ENCODE measurements around the gene CPNE5. TPM values are rescaled to one million over a fixed set of nuclear protein-coding genes. Genes with fewer than 3 reads are reported as not detected.

CPNE5 gene
- total and polyA plus RNA-seq, 2 of the 4 experiments (the other 2 are of a cell fraction): 0.07 TPM; not detected in 1

DNA sequence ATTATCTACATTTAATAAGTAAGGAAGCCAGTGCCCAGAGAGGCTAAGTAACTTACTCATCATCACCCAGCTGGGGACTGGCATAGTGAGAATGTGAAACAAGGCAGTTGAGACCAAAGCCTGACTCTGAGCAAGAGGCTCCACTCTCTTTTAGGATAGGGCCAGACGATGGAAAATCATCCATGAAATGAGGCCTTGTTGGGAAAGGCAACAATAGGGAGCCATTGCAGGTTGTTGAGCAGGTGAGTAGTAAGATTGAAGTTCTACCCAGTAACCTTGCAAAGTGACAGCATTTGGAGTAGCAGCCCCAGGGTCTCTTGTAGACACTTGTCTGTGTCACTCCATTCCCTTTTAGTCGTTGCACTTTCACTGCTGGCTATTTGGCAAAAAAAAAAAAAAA, 2.5 kb upstream of the CPNE5 start:
- Histone ChIP-seq H4K91ac (ENCODE audit: insufficient read depth, low read depth, low read length) (no peak overlapping the region), H4K20me1 (ENCODE audit: insufficient read depth, low read length) (no peaks in the 10 kb centered on the region), H4K8ac (ENCODE audit: low read depth in 2 of 2, low read length in 2 of 2) (no peak overlapping the region), H3K18ac (ENCODE audit: low read depth, low read length) (no peak overlapping the region), H3K4me2 (ENCODE audit: low read depth, low read length) (no peak overlapping the region), H2BK5ac (ENCODE audit: low read depth, low read length, poor library complexity, severe bottlenecking) (no peak overlapping the region), H3K9ac (ENCODE audit: low read depth, low read length) (no peak overlapping the region), H3K79me1 (ENCODE audit: low read depth in 1 of 2, low read length in 2 of 2) (no peaks in the 10 kb centered on the region), H3K14ac (replicated peaks; ENCODE audit: low read depth, low read length) (no peak overlapping the region), H2BK120ac (ENCODE audit: low read depth, low read length) (no peak overlapping the region), H3K27me3 (ENCODE audit: control insufficient read depth, insufficient read depth, low read length) (peaks cover 44% of the 10 kb centered on the region), H2AK9ac (replicated peaks; ENCODE audit: low read depth, low read length, poor library complexity) (no peak overlapping the region), H3K4ac (ENCODE audit: low read depth, low read length) (no peak overlapping the region), H3K56ac (ENCODE audit: extremely low read depth, insufficient read depth, low read length) (no peak overlapping the region), H3K36me3 (ENCODE audit: control insufficient read depth, insufficient read depth, low read length) (no peaks in the 10 kb centered on the region), H3K9me3 (ENCODE audit: control insufficient read depth, insufficient read depth, low read length) (no peaks in the 10 kb centered on the region), H3K4me1 (ENCODE audit: control insufficient read depth, insufficient read depth, low read length) (peaks cover 8% of the 10 kb centered on the region; the same call in 1 of the 2 replicates), H3K23ac (ENCODE audit: low read depth, low read length) (no peak overlapping the region), H3K9me1 (ENCODE audit: insufficient read depth, low read length) (no peaks in the 10 kb centered on the region; the same call in 1 of the 2 replicates), H2AFZ (replicated peaks; ENCODE audit: low read length, poor library complexity) (no peak overlapping the region), H2BK15ac (ENCODE audit: low read depth, low read length) (no peak overlapping the region), H3K27ac (ENCODE audit: insufficient read depth, low read length) (no peak overlapping the region), H2AK5ac (ENCODE audit: low read depth, low read length) (no peak overlapping the region), H4K5ac (ENCODE audit: low read depth, low read length) (no peak overlapping the region), H3K4me3 (ENCODE audit: insufficient read depth, low read depth, low read length) (no peak overlapping the region), H2BK20ac (ENCODE audit: low read depth, low read length) (no peak overlapping the region)
- no peak for DNase-seq
- WGBS, 2 experiments (ENCODE audit: extremely low coverage in 2 of 2, insufficient read length in 1 of 2): no CpG with 5 or more reads among the region's 2 CpGs
- no TSS peak for BruUV-seq (replicated peaks)
- intact Hi-C loops (cut with micrococcal nuclease): no loop called here
- TF ChIP-seq BHLHE40 (IDR thresholded peaks at IDR 0.05; ENCODE audit: low read depth, low read length) (no peak), USF2 (IDR thresholded peaks at IDR 0.05; ENCODE audit: low read depth, low read length) (no peak), CEBPB (IDR thresholded peaks at IDR 0.05; ENCODE audit: low read depth, low read length) (no peak), RCOR1 (IDR thresholded peaks at IDR 0.05; ENCODE audit: insufficient replicate concordance, low read length) (no peak), RFX5 (IDR thresholded peaks at IDR 0.05; ENCODE audit: low read depth, low read length) (no peak), CTCF (conservative IDR thresholded peaks at IDR 0.05; ENCODE audit: low read depth, low read length) (no peak), MXI1 (IDR thresholded peaks at IDR 0.05; ENCODE audit: borderline replicate concordance, low read depth, low read length) (no peak), CHD1 (IDR thresholded peaks at IDR 0.05; ENCODE audit: low read depth, low read length) (no peak), POLR2A (IDR thresholded peaks at IDR 0.05; ENCODE audit: low read depth, low read length) (no peak), FOS (IDR thresholded peaks at IDR 0.05; ENCODE audit: low read depth, low read length) (no peak), MAZ (IDR thresholded peaks at IDR 0.05; ENCODE audit: borderline replicate concordance, low read depth, low read length) (no peak), NFE2L2 (IDR thresholded peaks at IDR 0.05; ENCODE audit: low read depth, low read length) (no peak), SMC3 (IDR thresholded peaks at IDR 0.05; ENCODE audit: low read depth, low read length) (no peak), MAFK (IDR thresholded peaks at IDR 0.05; ENCODE audit: low read depth, low read length) (no peak)
- TF ChIP-seq, protein P1, sequence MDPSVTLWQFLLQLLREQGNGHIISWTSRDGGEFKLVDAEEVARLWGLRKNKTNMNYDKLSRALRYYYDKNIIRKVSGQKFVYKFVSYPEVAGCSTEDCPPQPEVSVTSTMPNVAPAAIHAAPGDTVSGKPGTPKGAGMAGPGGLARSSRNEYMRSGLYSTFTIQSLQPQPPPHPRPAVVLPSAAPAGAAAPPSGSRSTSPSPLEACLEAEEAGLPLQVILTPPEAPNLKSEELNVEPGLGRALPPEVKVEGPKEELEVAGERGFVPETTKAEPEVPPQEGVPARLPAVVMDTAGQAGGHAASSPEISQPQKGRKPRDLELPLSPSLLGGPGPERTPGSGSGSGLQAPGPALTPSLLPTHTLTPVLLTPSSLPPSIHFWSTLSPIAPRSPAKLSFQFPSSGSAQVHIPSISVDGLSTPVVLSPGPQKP (IDR thresholded peaks at IDR 0.05; ENCODE audit: borderline replicate concordance, low read depth, low read length): no peak
- ChIA-PET POLR2A (ENCODE audit: unreplicated experiment) (no interaction called here), CTCF (no interaction called here)
- in situ Hi-C loops (cut with MboI; ENCODE audit: low sequenced_read_pairs): no loop called here
- dilution Hi-C loops (cut with HindIII; ENCODE audit: low sequenced_read_pairs, unreplicated experiment): no loop called here
- ATAC-seq (ENCODE audit: low read depth): no peak
